GM21737 (cell line): ENCODE data around the gene GFER.
"Not testable (repeated sequence)": the region's sequence is repeated elsewhere in the genome, so short reads cannot be mapped to it uniquely, and the experiment has no call there.

Experiments
- ATAC-seq: cut with Tn5 transposase; IDR thresholded peaks from one replicate; pipeline ENCODE4 v1.9.1; 2021; ENCODE audit warnings: mild to moderate bottlenecking, moderate library complexity; ENCODE audit not compliant: unreplicated experiment

Gene GFER

GRCh38 chr16:1957434-1958142 is 26.4 kb upstream of the GFER start:
- not testable (repeated sequence) for ATAC-seq

DNA sequence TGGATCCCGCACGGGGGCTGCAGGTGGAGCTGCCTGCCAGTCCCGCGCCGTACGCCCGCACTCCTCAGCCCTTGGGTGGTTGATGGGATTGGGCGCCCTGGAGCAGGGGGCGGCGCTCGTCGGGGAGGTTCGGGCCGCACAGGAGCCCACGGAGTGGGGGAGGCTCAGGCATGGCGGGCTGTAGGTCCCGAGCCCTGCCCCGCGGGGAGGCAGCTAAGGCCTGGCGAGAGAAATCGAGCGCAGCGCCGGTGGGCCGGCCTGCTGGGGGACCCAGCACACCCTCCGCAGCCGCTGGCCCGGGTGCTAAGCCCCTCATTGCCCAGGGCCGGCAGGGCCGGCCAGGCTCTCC is 25.9 kb upstream of the GFER start:
- ATAC-seq, result not testable (repeated sequence)

GRCh38 chr16:1958715-1959268 is 25.2 kb upstream of the GFER start:
- ATAC-seq, result peak; percentile 2

GRCh38 chr16:1959269-1960039 is 24.5 kb upstream of the GFER start, which contains the start of gene NDUFB10:
TSS of gene NDUFB10 (plus strand) at chr16:1959538. CDS start at chr16:1959625, 87 bp downstream.
- peak; percentile 74 for ATAC-seq

- no peak for ATAC-seq
These were observed 23.0 kb upstream of the GFER start for GRCh38 chr16:1960665-1961630.

- ATAC-seq, result no peak
These were observed 22.3 kb upstream of the GFER start for GRCh38 chr16:1961651-1962067.

DNA sequence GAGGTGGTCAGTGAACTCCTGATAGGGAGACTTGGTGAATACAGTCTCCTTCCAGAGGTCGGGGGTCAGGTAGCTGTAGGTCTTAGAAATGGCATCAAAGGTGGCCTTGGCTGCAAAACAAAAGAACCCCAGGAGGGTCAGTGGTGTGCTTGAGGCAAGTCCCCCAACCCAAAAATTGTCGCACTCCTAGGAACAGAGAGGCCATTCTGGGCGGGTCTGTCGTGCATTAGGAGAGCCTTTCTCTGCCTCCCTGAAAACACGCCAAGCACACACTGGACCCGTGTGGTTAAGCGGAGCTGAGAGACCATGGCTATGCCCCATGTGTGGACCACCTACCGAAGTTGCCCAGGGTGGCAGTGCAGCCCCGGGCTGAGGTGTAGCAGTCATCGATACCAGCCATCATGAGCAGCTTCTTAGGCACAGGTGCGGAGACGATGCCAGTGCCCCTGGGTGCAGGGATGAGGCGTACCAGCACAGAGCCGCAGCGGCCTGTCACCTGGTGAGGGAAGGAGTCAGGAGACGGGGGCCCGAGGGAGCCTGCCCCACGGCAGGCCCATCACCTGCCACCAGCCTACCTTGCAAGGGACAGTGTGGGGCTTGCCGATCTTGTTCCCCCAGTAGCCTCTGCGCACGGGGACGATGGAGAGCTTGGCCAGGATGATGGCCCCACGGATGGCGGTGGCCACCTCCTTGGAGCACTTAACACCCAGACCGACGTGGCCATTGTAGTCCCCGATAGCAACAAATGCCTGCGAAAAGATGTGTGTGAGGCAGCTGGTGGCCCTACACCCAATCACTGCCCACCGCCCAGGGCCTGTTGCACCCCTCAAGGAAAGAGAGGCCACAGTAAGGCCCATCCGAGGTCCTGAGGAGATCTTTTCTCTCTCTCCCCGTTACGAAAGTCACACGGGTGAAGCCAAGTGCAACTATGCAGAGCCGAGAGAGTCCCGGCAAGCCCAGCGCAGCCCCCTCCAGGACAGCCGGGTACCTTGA is 21.5 kb upstream of the GFER start:
- not testable (repeated sequence) for ATAC-seq

DNA sequence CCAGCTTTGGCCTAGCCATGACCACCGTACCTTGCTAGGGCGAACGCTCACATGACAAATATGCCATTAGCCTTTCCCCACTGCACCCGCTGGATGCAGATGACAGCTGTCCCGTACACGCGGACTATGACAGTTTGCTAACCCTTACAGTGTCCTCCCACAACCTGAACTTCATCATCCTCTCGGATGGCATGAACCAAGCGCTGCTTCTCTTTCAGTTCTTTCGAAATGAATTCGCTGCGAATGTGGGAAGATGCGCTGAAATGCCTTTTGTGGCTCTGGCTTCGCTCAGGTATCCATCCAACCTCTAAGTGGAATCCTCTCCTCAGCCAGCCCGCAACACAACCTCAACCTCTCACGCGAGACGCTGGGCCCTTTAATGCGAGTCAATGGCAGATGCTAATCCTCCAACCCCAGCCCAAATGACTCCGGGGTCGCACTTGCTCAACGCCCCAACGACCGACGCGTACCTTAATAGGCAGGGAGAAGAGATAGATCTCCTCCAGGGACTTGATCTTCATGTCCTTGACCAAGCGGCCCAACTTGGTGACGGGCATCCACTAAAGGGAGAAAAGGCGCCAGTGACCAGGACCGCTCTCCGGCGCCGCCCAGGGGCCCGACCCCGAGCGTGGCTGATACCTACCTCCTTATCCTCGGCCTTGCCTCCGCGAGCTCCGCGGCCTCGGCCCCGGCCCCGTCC is 20.0 kb upstream of the GFER start:
- peak; percentile 1 for ATAC-seq

DNA sequence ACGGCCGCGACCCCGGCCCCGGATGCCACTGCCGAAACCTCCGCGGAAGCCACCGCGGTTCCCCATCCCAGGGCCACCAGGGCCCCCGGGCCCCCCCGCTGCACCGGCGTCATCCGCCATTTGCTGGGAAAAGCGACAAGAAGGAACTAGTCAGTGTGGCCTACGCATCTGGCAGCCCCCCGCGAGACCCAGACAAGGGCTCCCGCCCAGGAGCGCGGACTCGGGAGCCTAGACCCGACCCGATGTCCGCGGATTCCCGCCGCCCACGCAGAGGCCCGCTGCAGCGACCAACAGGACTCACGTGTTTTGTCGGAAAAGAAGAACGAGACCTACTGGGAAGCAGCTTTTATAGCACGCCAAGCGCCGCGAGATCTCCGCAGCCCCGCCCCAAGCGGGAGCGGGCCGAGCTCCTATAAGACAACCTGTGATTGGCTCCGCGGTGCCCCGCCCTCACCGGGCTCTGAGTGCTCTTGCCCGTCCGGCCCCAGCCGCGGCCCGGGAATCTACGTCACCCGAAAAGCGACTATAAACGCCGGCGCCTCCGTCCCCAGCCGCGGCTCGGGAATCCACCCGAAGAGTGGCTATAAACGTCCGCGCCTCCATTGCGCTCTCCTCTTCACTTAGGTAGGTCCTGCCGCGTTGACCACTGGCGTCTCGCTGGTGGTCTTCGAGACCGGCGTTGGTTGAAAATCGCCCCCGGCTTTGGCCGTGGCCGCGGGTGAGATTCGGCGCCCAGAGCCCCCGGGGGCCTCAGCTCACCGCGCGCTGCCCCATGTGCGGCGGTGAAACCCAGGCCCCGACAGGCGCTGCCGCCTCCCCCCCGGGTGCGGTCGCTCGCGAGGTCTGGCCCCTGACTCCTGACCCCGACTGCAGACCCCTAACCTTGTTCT is 19.2 kb upstream of the GFER start, which contains the start of gene RPS2:
TSS of gene RPS2 (minus strand) at position 321 of the 890 bp plus-strand sequence. CDS start at position 120, 201 bp downstream.
- ATAC-seq, result peak; percentile 77

DNA sequence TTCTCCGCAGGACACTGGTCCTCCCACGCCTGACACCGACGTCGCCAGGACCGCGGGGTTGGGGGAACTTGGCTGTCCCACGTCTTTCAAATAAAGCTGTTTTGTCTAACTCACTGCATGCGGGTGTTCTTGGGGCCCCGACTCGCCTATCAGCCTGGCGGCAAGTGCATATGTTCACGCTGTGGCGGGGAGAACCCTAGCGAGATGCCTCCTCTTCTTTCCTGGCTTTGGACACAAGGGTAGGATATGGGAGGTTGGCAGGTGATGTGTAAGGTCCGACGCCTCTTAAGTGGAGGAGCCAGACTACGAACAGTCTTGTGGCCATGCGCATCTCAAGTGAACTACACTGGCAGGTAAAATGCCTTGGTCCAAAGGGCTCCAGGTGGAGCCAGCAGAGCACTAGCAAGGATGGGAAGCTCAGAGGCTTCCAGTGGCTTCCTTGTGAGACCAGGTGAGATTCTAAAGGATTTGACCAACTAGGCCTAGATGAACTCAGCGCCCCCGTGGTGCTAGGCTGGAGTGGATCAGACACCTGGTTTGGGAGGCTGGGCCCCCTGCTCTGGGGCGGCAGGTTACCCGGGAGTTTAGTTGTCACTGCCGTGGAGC is 18.5 kb upstream of the GFER start:
- ATAC-seq, result no peak

DNA sequence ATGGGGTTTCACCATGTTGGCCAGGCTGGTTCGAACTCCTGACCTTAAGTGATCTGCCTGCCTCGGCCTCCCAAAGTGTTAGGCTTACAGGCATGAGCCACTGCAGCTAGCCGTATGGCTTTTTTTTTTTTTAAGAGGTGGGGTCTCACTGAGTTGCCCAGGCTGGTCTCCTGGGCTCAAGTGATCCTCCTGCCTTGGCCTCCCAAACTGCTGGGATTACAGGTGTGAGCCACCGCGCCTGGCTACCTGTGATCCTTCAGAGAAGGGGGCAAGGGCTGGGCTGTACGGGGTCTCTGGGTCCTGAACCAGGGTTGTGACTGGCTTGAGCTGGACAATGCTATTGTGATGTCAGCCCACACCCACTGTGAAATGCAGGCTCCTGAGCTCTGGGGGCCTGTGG is 17.5 kb upstream of the GFER start, which contains the start of gene RNF151:
TSS of gene RNF151 (plus strand) at position 397 of the 400 bp plus-strand sequence. CDS start 26 bp downstream, outside the sequence.
- ATAC-seq, result no peak

DNA sequence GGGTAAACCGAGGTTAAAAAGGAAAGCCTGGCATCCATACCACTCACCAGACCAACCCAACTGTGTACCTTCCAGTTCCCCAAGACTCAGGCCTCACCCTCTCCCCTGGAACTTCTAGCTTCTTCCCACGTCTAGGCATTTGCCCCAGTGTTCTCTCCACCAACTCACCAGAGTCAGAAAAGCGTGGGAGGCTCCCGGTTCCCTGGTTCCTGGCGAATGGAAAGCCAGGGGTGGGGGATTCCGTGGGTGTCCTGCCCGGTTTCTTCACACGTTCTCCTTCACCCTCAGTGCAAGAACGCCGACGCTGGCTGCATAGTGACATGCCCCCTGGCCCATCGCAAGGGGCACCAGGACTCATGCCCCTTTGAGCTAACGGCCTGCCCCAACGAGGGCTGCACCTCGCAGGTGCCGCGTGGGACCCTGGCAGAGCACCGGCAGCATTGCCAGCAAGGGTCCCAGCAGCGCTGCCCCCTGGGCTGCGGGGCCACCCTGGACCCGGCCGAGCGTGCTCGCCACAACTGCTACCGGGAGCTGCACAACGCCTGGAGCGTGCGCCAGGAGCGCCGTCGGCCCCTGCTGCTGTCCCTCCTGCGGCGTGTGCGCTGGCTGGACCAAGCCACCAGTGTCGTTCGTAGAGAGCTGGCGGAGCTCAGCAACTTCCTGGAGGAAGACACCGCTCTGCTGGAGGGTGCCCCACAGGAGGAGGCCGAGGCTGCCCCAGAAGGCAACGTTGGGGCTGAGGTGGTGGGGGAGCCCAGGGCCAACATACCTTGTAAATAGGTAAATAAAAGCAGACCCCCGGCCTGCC is 15.6 kb upstream of the GFER start:
- ATAC-seq, result no peak

DNA sequence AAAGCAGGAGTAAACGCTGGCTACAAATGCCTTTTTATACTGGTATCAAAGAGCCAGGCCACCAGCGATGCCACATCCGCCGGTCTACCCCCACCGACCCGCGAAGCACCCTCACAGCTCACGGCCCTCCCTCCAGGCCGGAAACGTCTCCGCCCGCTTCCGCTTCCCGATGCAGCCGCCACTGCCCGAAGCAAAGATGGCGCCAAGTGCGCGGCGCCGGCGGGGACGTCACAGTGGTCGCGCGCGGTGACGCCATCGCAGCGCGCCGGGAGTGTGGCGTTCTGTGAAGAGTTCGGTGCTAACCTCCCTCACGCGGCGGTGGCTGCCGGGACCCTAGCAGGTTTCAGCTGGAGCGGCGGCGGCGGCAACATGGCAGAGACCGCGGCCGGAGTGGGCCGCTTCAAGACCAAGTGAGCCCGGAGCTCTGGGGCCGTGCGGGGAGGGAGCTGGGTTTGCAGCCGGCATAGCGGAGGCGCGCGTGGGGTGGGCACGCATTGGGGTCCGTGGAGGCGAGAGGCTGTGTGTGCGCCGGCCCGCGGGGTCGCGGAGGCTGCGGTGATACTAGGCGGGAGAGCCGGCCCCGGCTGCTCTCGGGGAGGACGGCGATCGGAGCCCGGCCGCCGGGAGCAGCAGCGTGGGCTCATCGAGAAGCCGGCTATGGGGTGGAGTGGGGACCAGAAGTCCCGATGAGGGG is 12.1 kb upstream of the GFER start, which contains the start of gene TBL3:
TSS of gene TBL3 (plus strand) at position 258 of the 694 bp plus-strand sequence. CDS start at position 370, 112 bp downstream.
- peak; percentile 68 for ATAC-seq

DNA sequence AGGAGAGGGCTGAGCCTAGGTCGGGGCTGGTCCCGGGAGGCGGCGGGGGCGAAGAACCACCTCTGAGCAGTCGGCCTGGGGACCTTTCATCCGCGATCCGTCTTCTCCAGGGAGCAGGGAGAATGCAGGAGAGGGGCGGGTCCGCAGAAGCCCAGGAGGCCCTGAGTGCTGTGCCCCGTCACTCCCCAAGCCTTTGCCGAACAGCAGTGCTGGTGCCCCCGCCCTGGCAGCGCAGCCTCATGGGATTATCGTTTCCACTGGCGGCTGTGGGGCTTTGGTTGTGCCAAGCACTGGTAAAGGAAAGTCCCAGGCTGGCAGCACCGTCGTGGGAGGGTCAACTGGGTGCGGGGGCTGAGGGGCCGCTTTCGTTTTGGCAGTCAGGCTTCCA is 11.5 kb upstream of the GFER start:
- ATAC-seq, result no peak

- ATAC-seq, result no peak
These were observed 10.4 kb upstream of the GFER start for GRCh38 chr16:1973461-1974156.
